Stimulated activated CD4-positive, alpha-beta T cell treated with anti-CD3 and anti-CD28 coated beads, Interleukin-15, amount 100 ng/mL, for 24 hours (primary cell): ENCODE results near the gene MARCHF3.
"Not testable (repeated sequence)": the region's sequence is repeated elsewhere in the genome, so short reads cannot be mapped to it uniquely, and the experiment has no call there.

Experiments
- DNase-seq: peaks from one replicate; pipeline ENCODE4 v3.0.0-alpha.2; 2020

The MARCHF3 gene

DNA sequence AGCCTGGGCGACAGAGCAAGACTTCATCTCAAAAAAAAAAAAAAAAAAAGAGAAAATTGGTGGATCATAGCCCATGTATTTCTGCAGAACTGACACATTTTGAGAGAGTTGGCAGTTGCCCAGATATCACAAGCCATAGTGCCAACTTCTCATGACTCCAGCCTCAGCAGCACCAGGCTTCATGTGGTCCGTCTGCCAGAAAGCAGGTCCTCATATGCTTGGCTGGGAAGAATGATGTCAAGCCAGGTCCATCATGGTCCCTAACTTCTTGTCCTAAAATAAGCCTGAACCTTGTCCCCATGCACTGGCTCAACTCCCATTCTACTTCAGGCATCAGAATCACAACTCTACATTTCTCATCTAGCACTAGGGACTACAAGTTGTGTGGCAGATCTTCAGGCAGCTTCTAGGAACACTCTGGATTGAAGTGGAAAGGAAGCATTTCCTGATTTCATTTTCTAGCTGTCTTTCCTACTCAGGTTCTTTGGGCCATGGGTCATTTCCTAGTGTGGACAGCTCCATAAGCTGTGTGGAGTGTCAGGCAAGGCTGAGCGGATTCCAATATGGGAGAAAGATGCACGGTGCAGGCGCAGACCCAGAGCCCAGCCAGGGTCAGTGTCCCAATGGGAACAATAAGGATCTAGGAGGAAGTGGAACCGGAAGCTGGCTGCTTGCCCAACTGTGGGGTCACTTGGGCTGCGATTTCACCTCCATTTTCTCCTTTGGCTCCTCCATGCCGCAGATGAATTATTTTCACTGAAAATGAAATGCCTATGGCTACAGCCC lies 163.3 kb downstream of the MARCHF3 start:
- DNase-seq, result no peak

- no peak for DNase-seq
Measured at GRCh38 chr5:126865299-126865698, 165.1 kb downstream of the MARCHF3 start.

GRCh38 chr5:126864042-126864688 lies 166.2 kb downstream of the MARCHF3 start:
- DNase-seq, result no peak

- DNase-seq, result no peak
Measured at GRCh38 chr5:126863402-126863801, 167.0 kb downstream of the MARCHF3 start.

GRCh38 chr5:126858441-126858840 lies 171.9 kb downstream of the MARCHF3 start:
- DNase-seq, result no peak

GRCh38 chr5:126857472-126858410 lies 172.6 kb downstream of the MARCHF3 start:
- no peak for DNase-seq

GRCh38 chr5:126855266-126855665 lies 175.1 kb downstream of the MARCHF3 start:
- no peak for DNase-seq

DNA sequence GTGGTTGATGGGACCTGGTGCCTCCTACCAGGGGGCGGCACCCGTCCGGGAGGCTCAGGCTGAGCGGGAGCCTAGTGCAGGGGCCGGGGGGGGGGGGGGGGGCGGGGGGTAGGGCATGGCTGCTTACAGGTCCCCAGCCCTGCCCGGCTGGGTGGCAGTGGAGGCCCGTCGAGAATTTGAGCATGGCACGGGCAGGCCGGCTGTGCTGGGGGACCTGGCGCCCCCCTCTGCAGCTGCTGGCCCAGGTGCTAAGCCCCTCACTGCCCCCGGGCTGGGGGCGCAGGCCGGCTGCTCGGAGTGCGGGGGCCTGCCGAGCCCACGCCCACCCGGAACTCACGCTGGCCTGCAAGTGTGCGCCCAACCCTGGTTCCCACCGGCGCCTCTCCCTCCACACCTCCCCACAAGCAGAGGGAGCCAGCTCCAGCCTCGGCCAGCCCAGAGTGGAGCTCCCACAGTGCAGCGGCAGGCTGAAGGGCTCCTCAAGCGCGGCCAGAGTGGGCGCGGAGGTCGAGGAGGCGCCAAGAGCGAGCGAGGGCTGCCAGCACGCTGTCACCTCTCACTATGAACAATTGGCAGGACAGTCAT lies 175.7 kb downstream of the MARCHF3 start:
- DNase-seq, result no peak

DNA sequence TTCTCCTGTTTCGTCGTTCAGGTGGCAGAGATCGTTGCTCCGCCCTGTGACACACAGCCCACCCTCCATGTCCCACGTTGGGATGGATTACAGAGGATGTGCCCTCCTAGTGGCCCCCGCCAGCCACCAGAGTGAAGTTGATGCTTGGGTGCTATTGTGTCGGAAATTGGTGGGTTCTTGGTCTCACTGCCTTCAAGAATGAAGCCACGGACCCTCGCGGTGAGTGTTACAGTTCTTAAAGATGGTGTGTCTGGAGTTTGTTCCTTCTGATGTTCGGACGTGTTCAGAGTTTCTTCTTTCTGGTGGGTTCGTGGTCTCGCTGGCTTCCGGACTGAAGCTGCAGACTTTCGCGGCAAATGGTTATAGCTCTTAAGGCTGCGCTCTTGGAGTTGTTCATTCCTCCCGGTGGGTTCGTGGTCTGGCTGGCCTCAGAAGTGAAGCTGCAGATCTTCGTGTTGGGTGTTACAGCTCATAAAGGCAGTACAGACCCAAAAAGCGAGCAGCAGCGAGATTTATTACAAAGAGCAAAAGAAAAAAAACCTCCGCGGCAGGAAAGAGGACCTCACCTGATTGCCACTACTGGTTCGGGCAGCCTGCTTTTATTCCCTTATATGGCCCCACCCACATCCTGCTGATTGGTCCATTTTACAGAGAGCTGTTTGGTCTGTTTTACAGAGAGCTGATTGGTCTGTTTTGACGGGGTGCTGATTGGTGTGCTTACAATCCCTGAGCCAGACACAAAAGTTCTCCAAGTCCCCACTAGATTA lies 176.6 kb downstream of the MARCHF3 start:
- peak; percentile 18 for DNase-seq

DNA sequence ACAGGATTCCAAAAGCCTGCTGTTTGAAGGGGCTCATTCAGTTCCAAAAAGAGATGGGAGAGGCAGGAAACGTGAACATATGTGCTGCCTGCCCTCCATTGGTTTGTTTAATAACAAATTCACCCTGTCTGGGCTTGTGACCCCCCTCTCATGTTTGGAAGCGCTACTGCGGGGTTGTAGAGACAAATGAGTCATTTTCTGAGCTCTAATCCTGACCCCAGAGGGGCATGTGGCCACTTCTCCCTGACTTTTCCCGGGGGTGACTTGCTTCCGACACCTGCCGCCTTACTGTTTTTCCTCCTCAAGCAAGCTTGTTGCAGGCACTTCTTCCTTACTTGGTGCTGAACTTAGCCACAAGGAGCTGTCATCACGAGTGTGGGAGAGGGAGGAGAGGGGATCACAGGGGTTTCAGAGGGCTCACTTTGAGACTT lies 177.5 kb downstream of the MARCHF3 start:
- no peak for DNase-seq

DNA sequence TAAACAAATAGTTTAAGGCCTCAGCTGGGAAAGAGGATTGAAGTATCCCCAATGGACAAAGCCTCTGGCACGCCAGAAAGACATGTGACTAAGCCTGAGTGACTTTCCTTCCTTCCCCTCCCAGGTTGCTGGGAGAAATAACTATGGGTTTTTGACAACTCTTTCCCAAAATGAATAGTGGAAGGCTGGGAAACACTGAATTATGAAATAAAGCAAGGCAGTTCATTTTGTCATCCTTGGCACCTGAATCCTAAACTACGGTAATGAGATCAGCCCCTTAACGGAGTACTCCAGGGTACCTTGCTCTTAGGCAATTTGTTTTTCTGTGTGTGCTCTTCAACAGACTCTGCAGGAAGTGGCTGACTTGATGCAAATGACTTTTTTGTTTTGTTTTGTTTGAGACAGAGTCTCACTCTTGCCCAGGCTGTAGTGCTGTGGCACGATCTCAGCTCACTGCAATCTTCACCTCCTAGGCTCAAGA lies 178.2 kb downstream of the MARCHF3 start:
- DNase-seq, result no peak

- no peak for DNase-seq
Measured at GRCh38 chr5:126851501-126852011, 178.8 kb downstream of the MARCHF3 start.

DNA sequence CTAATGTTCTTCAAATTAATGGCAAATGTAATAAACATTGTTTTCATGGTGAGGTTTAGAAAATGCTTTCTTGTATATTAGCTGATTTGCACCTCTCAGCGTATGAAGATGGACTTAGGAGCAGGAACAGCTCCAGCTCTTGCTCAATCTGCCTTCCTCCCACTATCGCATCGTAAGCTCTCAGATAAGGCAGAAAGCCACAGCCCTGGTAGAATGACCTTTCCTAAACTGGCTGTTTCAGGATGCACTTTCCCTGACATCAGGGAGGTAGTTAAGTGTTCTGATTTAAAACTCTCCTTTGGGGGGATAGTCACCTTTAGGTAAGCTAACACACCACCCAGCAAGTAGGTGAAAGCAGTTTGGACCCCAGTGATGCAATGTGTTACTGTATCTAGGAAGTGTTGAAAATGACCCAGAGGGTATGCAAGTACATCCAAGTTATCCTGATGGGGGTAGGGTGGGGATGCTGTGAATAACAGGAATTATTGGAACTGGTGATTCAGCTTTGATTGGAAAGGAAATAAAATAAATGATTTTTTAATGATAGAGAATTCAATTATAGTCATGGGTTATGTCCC lies 181.2 kb downstream of the MARCHF3 start:
- DNase-seq, result no peak

GRCh38 chr5:126848253-126848652 lies 182.1 kb downstream of the MARCHF3 start:
- no peak for DNase-seq

GRCh38 chr5:126847826-126848251 lies 182.5 kb downstream of the MARCHF3 start:
- no peak for DNase-seq

DNA sequence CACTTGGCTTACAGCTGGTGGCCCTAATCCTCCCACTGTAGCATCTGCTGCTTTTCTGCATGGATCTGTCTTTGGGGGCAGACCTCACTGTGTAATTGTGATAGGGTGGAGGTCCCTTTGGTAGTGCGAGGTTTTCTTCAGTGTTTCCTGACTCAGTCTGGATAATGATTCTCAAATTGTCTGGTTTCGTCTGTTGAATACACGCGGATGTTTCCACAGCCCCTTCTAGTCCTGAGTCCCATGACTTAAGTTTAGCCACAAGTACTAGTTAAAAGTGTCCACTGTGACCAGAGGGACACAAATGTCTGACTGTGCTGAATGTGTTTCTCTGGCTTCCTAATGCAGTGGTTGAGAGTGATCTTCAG lies 182.9 kb downstream of the MARCHF3 start:
- no peak for DNase-seq

DNA sequence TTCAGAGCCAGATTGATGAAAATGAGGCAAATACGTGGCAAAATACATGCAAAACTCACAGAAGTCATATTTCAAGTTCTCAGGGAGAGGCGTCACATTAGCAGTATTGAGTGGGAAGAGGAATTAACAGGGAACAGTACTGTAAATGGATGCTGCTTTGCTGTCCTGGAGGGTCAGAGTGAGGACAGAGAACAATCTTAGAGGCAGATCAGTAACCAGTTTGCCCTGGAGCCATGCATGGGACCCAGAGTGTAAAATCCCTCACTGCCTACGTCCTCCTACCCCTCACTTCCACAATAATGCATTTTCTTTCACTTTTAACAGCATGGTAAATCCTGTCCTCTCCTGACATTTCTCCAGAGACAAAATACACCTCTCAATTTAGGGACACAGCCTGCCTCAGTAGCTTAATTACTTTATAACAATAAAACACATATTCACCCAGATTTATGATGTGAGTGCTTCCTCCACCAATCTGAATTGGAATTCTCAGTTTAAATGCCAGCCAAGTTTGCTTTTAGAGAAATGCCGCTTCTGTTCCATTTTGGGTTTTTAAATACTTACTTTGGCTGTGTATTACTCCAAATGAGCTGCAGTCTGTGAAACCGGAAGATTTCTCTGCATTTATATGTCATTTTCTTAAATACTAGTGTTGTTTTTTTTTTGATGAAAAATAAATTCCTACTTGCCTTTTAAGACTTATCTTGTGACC lies 183.5 kb downstream of the MARCHF3 start:
- no peak for DNase-seq

DNA sequence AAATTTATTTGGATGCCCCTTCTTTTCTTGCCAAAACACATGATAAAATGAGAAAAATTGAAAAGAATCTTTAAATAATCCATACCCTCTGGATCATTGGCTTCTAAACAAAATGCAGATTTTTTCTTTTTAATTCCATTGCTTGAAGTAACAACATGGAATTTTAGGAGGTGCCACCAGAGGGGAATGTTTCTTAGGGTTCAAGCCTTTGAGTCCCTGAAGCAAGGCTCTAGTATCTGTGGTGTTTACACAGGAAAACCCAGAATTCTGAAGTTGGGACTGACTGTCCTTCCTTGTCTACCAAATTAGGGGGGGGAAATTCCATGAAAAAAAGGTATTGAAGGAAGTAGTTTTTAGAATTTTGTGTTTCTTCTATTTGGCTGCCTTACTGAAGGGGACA lies 184.0 kb downstream of the MARCHF3 start:
- DNase-seq, result no peak

GRCh38 chr5:126845470-126846070 lies 184.8 kb downstream of the MARCHF3 start:
- DNase-seq, result peak; percentile 57

DNA sequence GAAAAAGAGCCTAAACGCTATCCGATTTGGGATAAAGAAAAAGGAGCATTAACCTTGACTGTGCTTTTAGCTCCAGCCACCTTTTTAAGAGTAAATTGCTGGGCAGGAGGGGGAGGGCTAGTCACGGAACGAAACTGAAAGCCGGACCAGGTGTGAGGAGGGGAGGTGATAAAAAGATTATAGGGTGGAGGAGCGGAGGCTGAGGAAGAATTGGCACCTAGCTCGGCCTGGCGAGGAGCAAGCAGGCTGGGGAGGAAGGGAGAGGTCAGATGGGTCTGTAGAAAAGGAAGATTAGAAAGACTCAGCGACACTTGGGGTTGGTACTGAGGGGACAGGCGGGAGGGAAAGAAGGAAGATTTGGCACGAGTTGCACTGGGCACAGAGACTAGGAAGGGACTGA lies 187.0 kb downstream of the MARCHF3 start:
- DNase-seq, result not testable (repeated sequence)
